MM.1S (cell line): ENCODE results near the gene AGFG1.

Source experiments
- EZH2 ChIP-seq: fragments of 300-600 bp; sonication (generic); optimal IDR thresholded peaks from 2 replicates; pipeline ENCODE3; 2017; ENCODE audit warnings: low read depth, mild to moderate bottlenecking, antibody characterized with exemption, low read length, mixed read lengths
- TF ChIP-seq, protein P1 (sequence below): fragments of 300-600 bp; sonication (generic); IDR thresholded peaks from 2 replicates; pipeline ENCODE4 v1.5.1; 2016; ENCODE audit warnings: antibody characterized with exemption, low read length, mixed read lengths

DNA sequence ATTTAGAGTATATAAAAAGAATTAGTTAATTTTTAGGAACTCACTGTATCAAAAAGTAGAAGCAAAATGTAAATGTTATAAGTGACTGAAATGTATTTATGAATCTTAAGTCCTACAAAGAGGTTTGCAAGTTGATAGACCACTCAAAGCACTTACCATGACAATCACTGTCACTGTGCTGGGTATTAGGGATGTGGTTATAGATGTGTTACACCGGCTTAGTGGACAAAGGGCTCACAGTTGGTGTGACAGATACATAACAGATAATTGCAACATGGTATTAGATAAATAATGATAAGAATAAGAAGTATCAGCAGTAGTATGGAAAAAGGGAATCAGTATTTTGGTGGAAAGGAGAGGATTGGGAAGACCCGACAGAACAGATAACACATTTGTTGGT is 21.6 kb downstream of the AGFG1 start:
- TF ChIP-seq, protein P1, sequence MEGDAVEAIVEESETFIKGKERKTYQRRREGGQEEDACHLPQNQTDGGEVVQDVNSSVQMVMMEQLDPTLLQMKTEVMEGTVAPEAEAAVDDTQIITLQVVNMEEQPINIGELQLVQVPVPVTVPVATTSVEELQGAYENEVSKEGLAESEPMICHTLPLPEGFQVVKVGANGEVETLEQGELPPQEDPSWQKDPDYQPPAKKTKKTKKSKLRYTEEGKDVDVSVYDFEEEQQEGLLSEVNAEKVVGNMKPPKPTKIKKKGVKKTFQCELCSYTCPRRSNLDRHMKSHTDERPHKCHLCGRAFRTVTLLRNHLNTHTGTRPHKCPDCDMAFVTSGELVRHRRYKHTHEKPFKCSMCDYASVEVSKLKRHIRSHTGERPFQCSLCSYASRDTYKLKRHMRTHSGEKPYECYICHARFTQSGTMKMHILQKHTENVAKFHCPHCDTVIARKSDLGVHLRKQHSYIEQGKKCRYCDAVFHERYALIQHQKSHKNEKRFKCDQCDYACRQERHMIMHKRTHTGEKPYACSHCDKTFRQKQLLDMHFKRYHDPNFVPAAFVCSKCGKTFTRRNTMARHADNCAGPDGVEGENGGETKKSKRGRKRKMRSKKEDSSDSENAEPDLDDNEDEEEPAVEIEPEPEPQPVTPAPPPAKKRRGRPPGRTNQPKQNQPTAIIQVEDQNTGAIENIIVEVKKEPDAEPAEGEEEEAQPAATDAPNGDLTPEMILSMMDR = no peak
- no peak for TF ChIP-seq EZH2
